HCT116 (cell line): Measurements from ENCODE around the gene NLN. TPM values are rescaled to one million over a fixed set of nuclear protein-coding genes. Genes with fewer than 3 reads are reported as not detected.

ENCODE experiments used
- ATAC-seq: fragments of 200-7000 bp; cut with Tn5 transposase; 2 replicates; pipeline ENCODE4 v1.9.1; 2020; ENCODE audit warnings: mild to moderate bottlenecking, moderate library complexity
- BruUV-seq: library from RNA; stranded (reverse); fragments of 400-500 nt; replicated peaks from 2 replicates; lab custom pipeline; 2021; lab: Mats Ljungman, UMichigan
- CTCF ChIA-PET: fragments of 300-600 bp; sonication (Branson Sonifier 250); formaldehyde crosslinking; loops from one replicate; lab custom pipeline; 2021; ENCODE audit warnings: antibody characterized with exemption; lab: Charles Lee
- POLR2A ChIA-PET: fragments of 300-600, 350-600 bp; sonication (Branson Sonifier 250); formaldehyde crosslinking; loops from one replicate; lab custom pipeline; 2021; ENCODE audit warnings: antibody characterized with exemption; lab: Charles Lee
- RAD21 ChIA-PET, 2 experiments: fragments of 300-600 bp; sonication (Branson Sonifier 250); formaldehyde crosslinking; loops; one replicate each; lab custom pipeline; 2023; ENCODE audit warnings: low total read pairs in 2 of 2; ENCODE audit not compliant: uncharacterized antibody in 2 of 2, unreplicated experiment in 2 of 2, low non-redundant PET in 1 of 2; lab: Charles Lee
- DNase-seq: peaks from one replicate; pipeline ENCODE4 v3.0.0-alpha.2; 2010; ENCODE audit warnings: low read depth, low spot score
- H2AFZ ChIP-seq: fragments of 200-600 bp; shearing (Covaris generic), sonication (generic); 2 replicates; pipeline ENCODE4 v1.6.1; 2017; ENCODE audit warnings: low read depth, mixed run types, mixed read lengths, antibody characterized with exemption, low read length; ENCODE audit not compliant: poor library complexity, severe bottlenecking
- H3K27ac ChIP-seq: 2 replicates; pipeline ENCODE4 v1.5.1; 2012; ENCODE audit warnings: low read depth, low read length
- H3K27me3 ChIP-seq: fragments of 200-600 bp; sonication (generic); 2 replicates; pipeline ENCODE4 v1.6.1; 2016; ENCODE audit warnings: mixed run types, low read length, mixed read lengths; ENCODE audit not compliant: insufficient read depth
- H3K36me3 ChIP-seq, 2 experiments: fragments of 200-500 bp in 1 of 2; fragments of 200-600 bp in 1 of 2; sonication (Bioruptor generic) in 1 of 2; sonication (generic) in 1 of 2; 2 replicates each; pipeline versions ENCODE4 v1.5.1 to v1.6.1; 2014 to 2016; ENCODE audit warnings: low read length in 2 of 2, inconsistent platforms in 1 of 2, mixed read lengths in 1 of 2, mixed run types in 1 of 2; ENCODE audit not compliant: insufficient read depth in 2 of 2, control insufficient read depth in 1 of 2
- H3K4me1 ChIP-seq, 2 experiments: fragments of 200-600 bp in 1 of 2; sonication (generic) in 1 of 2; 2 replicates each; pipeline versions ENCODE4 v1.5.1 to v1.6.1; 2012 to 2017; ENCODE audit warnings: low read length in 2 of 2, inconsistent platforms in 1 of 2, mild to moderate bottlenecking in 1 of 2, mixed read lengths in 1 of 2, mixed run types in 1 of 2, moderate library complexity in 1 of 2; ENCODE audit not compliant: insufficient read depth in 2 of 2, control insufficient read depth in 1 of 2
- H3K4me2 ChIP-seq: fragments of 200-600 bp; sonication (generic); 2 replicates; pipeline ENCODE4 v1.6.1; 2017; ENCODE audit warnings: mixed run types, low read length, mixed read lengths
- H3K4me3 ChIP-seq, 2 experiments: fragments of 200-600 bp in 1 of 2; sonication (generic) in 1 of 2; replicated peaks in 1 of 2; 2 replicates each; pipeline ENCODE4 v1.5.1; 2011 to 2016; ENCODE audit warnings: low read length in 2 of 2, control low read depth in 1 of 2, low read depth in 1 of 2, mild to moderate bottlenecking in 1 of 2, mixed read lengths in 1 of 2, mixed run types in 1 of 2
- H3K79me2 ChIP-seq: fragments of 200-600 bp; sonication (generic); 2 replicates; pipeline ENCODE4 v1.6.1; 2017; ENCODE audit warnings: mild to moderate bottlenecking, mixed run types, low read length, moderate library complexity, mixed read lengths; ENCODE audit not compliant: insufficient read depth
- H3K9ac ChIP-seq: fragments of 200-600 bp; sonication (generic); 2 replicates; pipeline ENCODE4 v1.6.1; 2016; ENCODE audit warnings: low read length, mixed read lengths
- H3K9me2 ChIP-seq: fragments of 200-600 bp; sonication (generic), shearing (Covaris generic); 2 replicates; pipeline ENCODE4 v1.6.1; 2017; ENCODE audit warnings: mixed run types, mild to moderate bottlenecking, moderate library complexity; ENCODE audit not compliant: insufficient read depth
- H3K9me3 ChIP-seq, 2 experiments: fragments of 200-500 bp in 1 of 2; fragments of 200-600 bp in 1 of 2; sonication (Bioruptor generic) in 1 of 2; sonication (generic) in 1 of 2; 2 replicates each; pipeline ENCODE4 v1.6.1; 2014 to 2017; ENCODE audit warnings: low read length in 2 of 2, mixed read lengths in 2 of 2, inconsistent platforms in 1 of 2, low read depth in 1 of 2, mild to moderate bottlenecking in 1 of 2, mixed run types in 1 of 2, moderate library complexity in 1 of 2; ENCODE audit not compliant: control insufficient read depth in 1 of 2, insufficient read depth in 1 of 2
- H4K20me1 ChIP-seq: fragments of 200-600 bp; sonication (generic), shearing (Covaris generic); 2 replicates; pipeline ENCODE4 v1.6.1; 2017; ENCODE audit warnings: mixed run types, mild to moderate bottlenecking, moderate library complexity; ENCODE audit not compliant: insufficient read depth
- CBX3 ChIP-seq: IDR thresholded peaks from 2 replicates; pipeline ENCODE4 v1.6.1; 2012; ENCODE audit warnings: low read depth
- CEBPB ChIP-seq: IDR thresholded peaks from 2 replicates; pipeline ENCODE4 v1.6.1; 2012; ENCODE audit warnings: low read depth
- CTCF ChIP-seq, 3 experiments: fragments of 200-600 bp in 1 of 3; sonication (generic) in 1 of 3; IDR thresholded peaks in 2 of 3; conservative IDR thresholded peaks in 1 of 3; 2 replicates each; pipeline ENCODE4 v1.5.1; 2012 to 2017; ENCODE audit warnings: low read depth in 2 of 3, low read length in 2 of 3, antibody characterized with exemption in 1 of 3, borderline replicate concordance in 1 of 3, control low read depth in 1 of 3, mild to moderate bottlenecking in 1 of 3, mixed read lengths in 1 of 3, mixed run types in 1 of 3, moderate library complexity in 1 of 3; ENCODE audit not compliant: insufficient read depth in 1 of 3
- ELF1 ChIP-seq: IDR thresholded peaks from 2 replicates; pipeline ENCODE4 v1.6.1; 2012; ENCODE audit warnings: low read depth, borderline replicate concordance
- EZH2 ChIP-seq: fragments of 200-600 bp; sonication (generic); IDR thresholded peaks from 2 replicates; pipeline ENCODE4 v1.6.1; 2017; ENCODE audit warnings: antibody characterized with exemption, mixed run types
- FOSL1 ChIP-seq: IDR thresholded peaks from 2 replicates; pipeline ENCODE4 v1.6.1; 2012; ENCODE audit warnings: low read depth
- JUND ChIP-seq: IDR thresholded peaks from 2 replicates; pipeline ENCODE4 v1.6.1; 2012
- MAX ChIP-seq: IDR thresholded peaks from 2 replicates; pipeline ENCODE4 v1.6.1; 2012
- POLR2A ChIP-seq: IDR thresholded peaks from 2 replicates; pipeline ENCODE4 v1.7.0; 2011; ENCODE audit warnings: borderline replicate concordance; ENCODE audit not compliant: insufficient read depth, insufficient read length; ENCODE audit errors: extremely low read depth
- POLR2AphosphoS5 ChIP-seq: IDR thresholded peaks from 2 replicates; pipeline ENCODE4 v1.6.1; 2011; ENCODE audit warnings: mild to moderate bottlenecking, low read depth, low read length, moderate library complexity
- REST ChIP-seq: IDR thresholded peaks from 2 replicates; pipeline ENCODE4 v1.6.1; 2012; ENCODE audit warnings: low read depth
- SP1 ChIP-seq: IDR thresholded peaks from 2 replicates; pipeline ENCODE4 v1.6.1; 2012; ENCODE audit warnings: low read depth
- TCF7L2 ChIP-seq: IDR thresholded peaks from 2 replicates; pipeline ENCODE4 v1.7.0; 2011; ENCODE audit warnings: borderline replicate concordance, inconsistent platforms; ENCODE audit not compliant: insufficient read depth, insufficient read length; ENCODE audit errors: extremely low read depth
- YY1 ChIP-seq: IDR thresholded peaks from 2 replicates; pipeline ENCODE4 v1.6.1; 2011; ENCODE audit warnings: low read length, low read depth, moderate library complexity, mild to moderate bottlenecking; ENCODE audit not compliant: insufficient replicate concordance; ENCODE audit errors: extremely low read depth
- ZBTB33 ChIP-seq: IDR thresholded peaks from 2 replicates; pipeline ENCODE4 v1.6.1; 2011; ENCODE audit warnings: mild to moderate bottlenecking, low read length, moderate library complexity; ENCODE audit not compliant: insufficient replicate concordance; ENCODE audit errors: extremely low read depth
- ZFX ChIP-seq: fragments of 450-650 bp; IDR thresholded peaks from 2 replicates; pipeline ENCODE4 v1.6.1; 2017
- ZNF274 ChIP-seq: fragments of 200-500 bp; sonication (Bioruptor generic); IDR thresholded peaks from 2 replicates; pipeline ENCODE4 v1.6.1; 2014; ENCODE audit warnings: mild to moderate bottlenecking, low read depth, low read length, inconsistent platforms
- intact Hi-C: fragments of 100-400 bp; cut with micrococcal nuclease; formaldehyde crosslinking; loops from 2 replicates; pipeline ENCODE4 v1.10.0; 2022
- total RNA-seq: library from RNA; stranded (reverse); gene quantifications from one replicate; pipeline ENCODE4 v1.2.1, GENCODE V29; 2021; ENCODE audit not compliant: unreplicated experiment

Gene NLN
- total RNA-seq, 1 experiment from 2014 or later = 67.6 TPM

- no peaks in the 10 kb centered on the region for H3K36me3 ChIP-seq
- no peak for ATAC-seq
- no peaks in the 10 kb centered on the region for H3K27me3 ChIP-seq
- H3K27ac ChIP-seq = no peak overlapping the region
- H3K4me3 ChIP-seq = no peak overlapping the region
- intact Hi-C loops = no loop called here
- ChIA-PET RAD21 (no interaction called here), POLR2A (no interaction called here), CTCF (no interaction called here)
- no TSS peak for BruUV-seq
- no peaks in the 10 kb centered on the region for H3K9me3 ChIP-seq
- H3K4me1 ChIP-seq = peaks cover 6 to 41% of the 10 kb centered on the region in 2 experiments
- no peaks in the 10 kb centered on the region for H3K79me2 ChIP-seq
- no peaks in the 10 kb centered on the region; the same call in 1 of the 2 replicates for H3K9me2 ChIP-seq
- TF ChIP-seq MAX (no peak), POLR2AphosphoS5 (no peak), ZFX (no peak), TCF7L2 (no peak), JUND (no peak), YY1 (no peak), ELF1 (no peak), POLR2A (no peak), CEBPB (no peak), CTCF (IDR thresholded peaks at IDR 0.05 in 2 of 3, conservative IDR thresholded peaks at IDR 0.05 in 1 of 3; ENCODE audit: borderline replicate concordance in 1 of 3, insufficient read depth in 1 of 3, low read depth in 2 of 3, low read length in 2 of 3) (no peak), ZNF274 (no peak), SP1 (no peak), EZH2 (no peak), CBX3 (no peak), FOSL1 (no peak), REST (no peak), ZBTB33 (no peak)
- no peak overlapping the region for H2AFZ ChIP-seq
- DNase-seq = no peak
- no peak overlapping the region for H3K9ac ChIP-seq
- no peaks in the 10 kb centered on the region for H4K20me1 ChIP-seq
- H3K4me2 ChIP-seq = no peak overlapping the region
These were observed 155.0 kb downstream of the NLN start for GRCh38 chr5:65876970-65877369.
